HG02763 (cell line): ENCODE data around the gene EYS.
"Not testable (repeated sequence)": the region's sequence is repeated elsewhere in the genome, so short reads cannot be mapped to it uniquely, and the experiment has no call there.

Experiments used
- ATAC-seq: cut with Tn5 transposase; IDR thresholded peaks from one replicate; pipeline ENCODE4 v1.9.1; 2021; ENCODE audit warnings: mild to moderate bottlenecking, moderate library complexity; ENCODE audit not compliant: unreplicated experiment

EYS gene

DNA sequence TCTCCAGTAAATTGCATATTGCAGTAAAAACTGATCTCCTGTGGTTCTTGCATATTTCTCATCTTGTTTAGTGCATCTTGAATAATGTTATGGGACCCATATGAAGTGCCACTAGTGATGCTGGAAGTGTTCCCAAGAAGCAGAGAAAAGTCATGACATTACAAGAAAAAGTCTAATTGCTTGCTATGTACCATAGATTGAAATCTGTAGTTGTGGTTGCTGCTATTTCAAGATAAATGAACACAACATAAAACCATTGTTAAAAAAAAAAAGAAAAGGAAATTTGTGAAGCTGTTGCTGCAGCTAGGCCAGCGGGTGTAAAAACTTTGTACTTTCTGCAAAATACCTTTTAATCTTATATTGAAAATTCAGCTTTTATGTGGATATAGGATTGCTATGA, 1767.0 kb downstream of the EYS start:
- no peak for ATAC-seq

DNA sequence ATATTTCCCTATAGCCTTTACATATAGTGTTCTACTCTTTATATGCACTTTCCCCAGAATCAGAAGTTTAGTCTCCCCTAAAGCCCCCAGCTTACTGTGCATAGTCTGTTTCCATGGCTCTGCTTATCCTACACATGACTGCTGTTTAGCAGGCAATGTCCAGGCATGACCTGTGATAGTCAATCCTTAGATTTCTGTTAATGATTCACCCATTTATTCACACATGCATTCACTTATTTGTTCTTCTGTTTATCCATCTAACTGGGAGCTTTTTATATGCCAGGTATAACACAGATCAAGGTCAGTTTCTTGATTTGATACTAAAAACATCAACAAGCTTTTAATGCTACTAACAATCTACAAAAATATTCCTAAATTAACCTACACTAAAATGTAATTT, 1770.6 kb downstream of the EYS start:
- ATAC-seq = no peak

- no peak for ATAC-seq
Measured at GRCh38 chr6:63935732-63936131, 1771.3 kb downstream of the EYS start.

DNA sequence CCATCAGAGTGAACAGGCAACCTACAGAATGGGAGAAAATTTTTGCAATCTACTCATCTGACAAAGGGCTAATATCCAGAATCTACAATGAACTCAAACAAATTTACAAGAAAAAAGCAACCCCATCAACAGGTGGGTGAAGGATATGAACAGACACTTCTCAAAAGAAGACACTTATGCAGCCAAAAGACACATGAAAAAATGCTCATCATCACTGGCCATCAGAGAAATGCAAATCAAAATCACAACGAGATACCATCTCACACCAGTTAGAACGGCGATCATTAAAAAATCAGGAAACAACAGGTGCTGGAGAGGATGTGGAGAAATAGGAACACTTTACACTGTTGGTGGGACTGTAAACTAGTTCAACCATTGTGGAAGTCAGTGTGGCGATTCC, 1773.1 kb downstream of the EYS start:
- ATAC-seq = not testable (repeated sequence)

- no peak for ATAC-seq
Measured at GRCh38 chr6:63930848-63931247, 1776.2 kb downstream of the EYS start.

DNA sequence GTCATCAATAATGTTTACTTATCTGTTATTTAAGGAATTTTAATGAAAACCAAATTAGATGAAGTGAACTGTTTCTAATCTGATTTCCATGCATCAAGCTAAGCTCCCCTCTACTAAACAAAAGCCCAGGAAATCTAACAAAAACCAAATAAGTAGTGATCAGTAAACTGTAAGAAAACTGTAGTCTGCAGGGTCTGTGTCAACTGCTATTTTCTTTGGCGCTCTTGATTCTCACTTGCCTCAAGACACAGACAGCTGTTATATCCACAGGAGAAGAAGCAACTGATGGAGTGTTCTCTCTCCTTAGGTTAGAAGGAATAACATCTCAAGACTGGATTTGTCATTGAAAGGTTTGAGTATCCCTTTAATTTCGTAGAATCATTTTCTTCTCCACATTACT, 1777.9 kb downstream of the EYS start:
- no peak for ATAC-seq

DNA sequence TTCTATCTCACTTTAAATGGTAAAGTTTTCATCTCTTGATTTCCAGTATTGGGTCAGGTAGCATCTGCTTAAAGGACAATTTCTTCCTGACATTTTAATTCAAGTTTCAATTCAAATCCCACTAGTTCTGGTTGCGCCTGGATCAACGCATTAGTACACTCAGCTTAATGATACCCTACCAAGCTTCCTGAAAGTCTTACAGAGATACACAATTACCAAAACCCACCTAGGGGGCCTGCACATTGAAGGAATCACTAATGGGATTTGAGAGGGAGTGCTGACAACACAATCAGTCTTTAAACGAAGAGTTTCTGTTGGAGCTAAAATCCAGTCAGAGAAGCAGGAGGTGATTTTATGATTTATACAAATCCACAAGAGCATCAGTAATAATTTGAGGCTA, 1778.4 kb downstream of the EYS start:
- ATAC-seq = no peak

DNA sequence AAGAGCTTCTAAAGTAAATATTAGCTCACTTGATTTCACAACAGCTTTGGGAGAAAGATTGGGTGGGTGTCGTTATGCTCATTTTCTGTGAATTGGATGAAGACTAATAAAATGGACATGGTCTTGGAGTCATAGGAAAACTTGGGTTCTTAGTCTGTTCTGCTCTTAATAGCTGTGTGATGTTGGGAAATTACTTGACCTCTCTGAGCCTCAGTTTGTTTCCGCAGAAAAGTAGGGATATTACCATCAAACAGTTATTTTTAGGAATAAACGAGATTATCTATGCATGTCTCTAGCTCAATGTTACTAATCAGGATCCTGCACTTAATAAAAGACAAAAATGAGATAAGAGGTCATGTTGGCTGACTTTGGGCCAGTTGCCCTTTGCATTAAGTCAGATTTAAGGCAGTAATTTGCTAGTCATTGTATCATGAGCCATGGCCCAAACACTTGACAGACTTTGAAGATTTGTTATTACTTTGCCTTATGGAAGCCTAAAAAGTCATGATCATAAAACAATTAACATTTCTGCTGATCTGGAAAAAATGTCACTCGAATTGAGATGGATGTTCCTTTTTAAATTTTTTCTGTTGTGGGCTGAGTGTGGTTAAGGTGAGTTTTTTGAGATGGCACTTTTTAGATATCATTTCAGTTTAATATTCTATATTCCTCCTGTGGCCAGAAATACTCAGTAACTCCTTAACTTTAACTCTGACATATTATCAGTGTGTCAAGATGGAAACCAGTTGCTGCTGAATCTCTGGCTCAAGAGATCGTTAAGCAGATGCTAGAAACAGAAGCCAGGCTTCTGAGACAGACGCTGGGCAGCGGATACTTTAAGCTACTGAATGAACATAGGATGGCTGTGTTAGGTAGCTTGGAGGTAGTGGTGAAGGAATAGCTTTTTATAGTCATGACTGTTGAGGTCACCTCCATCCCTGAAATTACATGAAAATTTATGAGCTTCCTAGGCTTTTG, 1779.8 kb downstream of the EYS start:
- ATAC-seq = no peak

GRCh38 chr6:63926258-63926780, 1780.7 kb downstream of the EYS start:
- no peak for ATAC-seq

- ATAC-seq = peak; percentile 76
Measured at GRCh38 chr6:63923139-63923739, 1783.8 kb downstream of the EYS start.

DNA sequence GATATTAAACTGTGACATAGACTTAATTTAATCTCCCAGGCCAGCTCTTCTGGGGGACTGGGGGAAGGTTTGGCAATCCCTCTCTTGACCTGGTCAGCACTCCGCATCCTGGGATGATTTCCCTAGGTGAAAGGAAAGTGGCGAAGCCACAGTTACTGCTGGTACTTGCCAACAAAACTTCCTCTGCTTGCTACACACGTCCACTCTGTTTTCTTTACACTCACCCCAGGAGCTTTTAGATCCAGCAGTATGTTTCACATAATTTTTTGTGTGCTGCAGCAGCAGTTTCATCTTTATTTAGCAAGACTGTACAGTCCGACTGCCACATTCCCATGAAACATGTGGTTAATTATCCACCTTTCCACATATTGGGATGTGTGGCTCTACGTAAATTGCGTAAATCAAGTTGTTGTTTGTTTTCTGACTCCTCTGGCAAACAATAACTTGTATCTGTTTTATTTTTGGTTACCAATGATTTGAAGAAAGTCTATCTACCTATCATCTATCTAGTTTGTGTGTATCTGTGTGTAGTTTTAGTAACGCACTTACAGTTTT, 1787.4 kb downstream of the EYS start:
- no peak for ATAC-seq

- ATAC-seq = no peak
Measured at GRCh38 chr6:63912887-63913286, 1794.1 kb downstream of the EYS start.

DNA sequence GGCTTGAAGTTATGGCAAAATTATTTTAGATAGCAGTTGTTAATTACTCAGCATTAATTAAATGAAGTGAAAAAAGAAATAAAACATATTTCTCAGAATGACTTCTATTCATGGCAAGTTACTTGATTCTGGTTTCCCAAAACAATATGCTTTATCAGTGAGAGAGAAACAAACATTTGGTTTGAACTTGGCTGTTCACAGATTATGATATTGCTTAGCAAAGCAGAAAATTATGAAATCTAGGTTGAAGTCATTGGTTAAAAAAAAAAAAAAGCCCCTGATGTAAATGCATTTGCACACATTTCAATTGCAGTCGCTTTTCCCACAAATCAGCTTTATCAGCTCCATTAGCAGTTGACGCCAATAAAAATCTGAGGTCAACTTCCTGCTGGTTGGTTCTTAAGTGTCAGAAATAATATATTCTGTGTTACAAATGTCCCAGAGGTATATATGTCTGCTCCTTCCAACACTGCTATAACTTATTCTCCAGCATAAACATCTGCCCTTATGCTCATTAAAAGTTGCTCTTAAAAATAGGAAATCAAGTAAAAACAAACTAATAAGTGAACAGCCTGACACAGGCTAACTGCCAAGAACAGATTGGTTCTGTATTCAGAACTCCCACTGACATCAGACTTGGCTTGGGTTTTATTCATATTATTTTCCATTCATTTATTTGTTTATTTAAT, 1796.0 kb downstream of the EYS start:
- ATAC-seq = no peak

DNA sequence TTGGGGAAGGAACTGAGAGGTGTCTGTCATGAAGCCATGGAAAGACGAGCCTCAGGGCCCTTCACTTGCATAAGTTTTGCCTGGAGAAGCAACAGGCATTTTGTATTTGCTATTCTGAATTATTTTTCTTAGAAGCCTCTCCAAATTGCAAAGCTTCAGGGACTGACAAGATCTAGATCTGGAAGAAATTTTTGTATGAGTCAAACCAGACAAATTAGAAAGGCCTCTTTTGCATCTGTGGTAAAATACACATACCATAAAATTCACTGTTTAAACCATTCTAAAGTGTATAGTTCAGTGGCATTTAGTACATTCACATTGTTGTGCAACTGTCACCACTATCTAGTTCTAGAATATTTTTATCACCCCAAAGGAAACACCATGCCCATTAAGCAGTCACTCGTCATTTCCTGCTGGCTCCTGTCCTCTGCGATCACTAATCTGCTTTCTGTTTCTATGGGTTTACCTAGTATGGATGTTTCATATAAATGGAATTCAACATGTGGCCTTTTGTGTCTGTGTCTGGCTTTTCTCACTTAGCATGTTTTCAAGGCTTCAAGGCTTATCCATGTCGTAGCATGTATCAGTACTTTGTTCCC, 1802.3 kb downstream of the EYS start:
- ATAC-seq = no peak

- no peak for ATAC-seq
Measured at GRCh38 chr6:63899550-63899949, 1807.5 kb downstream of the EYS start.

DNA sequence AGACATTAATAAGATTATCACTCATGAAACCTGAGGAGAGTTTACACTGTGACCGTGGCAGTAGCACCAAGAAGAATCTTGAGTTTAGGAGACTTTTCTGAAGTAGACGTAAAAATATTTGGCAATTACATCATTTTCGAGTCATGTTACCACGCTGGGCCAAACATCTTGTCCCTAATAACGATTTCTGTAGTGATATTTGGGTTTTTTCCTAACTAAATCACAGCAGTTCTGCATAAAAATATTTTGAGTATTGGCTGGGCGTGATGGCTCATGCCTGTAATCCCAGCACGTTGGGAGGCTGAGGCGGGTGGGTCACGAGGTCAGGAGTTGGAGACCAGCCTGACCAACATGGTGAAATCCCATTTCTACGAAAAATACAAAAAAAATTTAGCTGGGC, 1809.1 kb downstream of the EYS start:
- no peak for ATAC-seq

GRCh38 chr6:63897459-63897858, 1809.6 kb downstream of the EYS start:
- no peak for ATAC-seq

DNA sequence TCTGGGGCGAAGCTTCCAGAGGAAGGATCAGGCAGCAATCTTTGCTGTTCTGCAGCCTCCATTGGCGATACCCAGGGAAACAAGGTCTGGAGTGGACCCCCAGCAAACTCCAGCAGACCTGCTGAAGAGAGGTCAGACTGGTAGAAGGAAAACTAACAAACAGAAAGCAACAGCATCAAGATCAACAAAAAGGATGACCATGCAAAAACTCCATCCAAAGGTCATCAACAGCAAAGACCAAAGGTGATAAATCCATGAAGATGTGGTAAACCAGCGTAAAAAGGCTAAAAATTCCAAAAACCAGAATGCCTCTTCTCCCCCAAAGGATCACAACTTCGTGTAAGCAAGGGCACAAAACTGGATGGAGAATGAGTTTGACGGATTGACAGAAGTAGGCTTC, 1818.6 kb downstream of the EYS start:
- no peak for ATAC-seq

DNA sequence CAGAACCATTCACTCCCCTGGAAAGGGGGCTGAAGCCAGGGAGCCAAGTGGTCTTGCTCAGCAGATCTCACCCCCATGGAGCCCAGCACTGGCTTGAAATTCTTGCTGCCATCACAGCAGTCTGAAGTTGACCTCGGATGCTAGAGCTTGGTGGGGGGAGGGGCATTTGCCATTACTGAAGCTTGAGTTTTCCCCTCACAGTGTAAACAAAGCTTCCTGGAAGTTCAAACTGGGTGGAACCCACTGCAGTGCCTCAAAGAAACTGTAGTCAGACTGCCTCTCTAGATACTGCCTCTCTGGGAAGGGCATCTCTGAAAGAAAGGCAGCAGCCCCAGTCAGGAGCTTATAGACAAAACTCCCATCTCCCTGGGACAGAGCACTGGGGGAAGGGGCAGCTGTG, 1819.2 kb downstream of the EYS start:
- not testable (repeated sequence) for ATAC-seq

- peak; percentile 41 for ATAC-seq
Measured at GRCh38 chr6:63887002-63887751, 1819.8 kb downstream of the EYS start.
